ENCODE results near the gene PTPRN2. TPM values are rescaled to one million over a fixed set of nuclear protein-coding genes. Genes with fewer than 3 reads are reported as not detected.

The PTPRN2 gene
- total RNA-seq, 1 experiment from 2014 or later = 2.1 TPM

GRCh38 chr7:157900556-157900955, 687.1 kb downstream of the PTPRN2 start:
- RAD21 ChIA-PET (ENCODE audit: low non-redundant PET in 1 of 2, low total read pairs in 2 of 2, uncharacterized antibody in 2 of 2, unreplicated experiment in 2 of 2) = no interaction called here
- TF ChIP-seq SIN3A (IDR thresholded peaks at IDR 0.05; ENCODE audit: low read depth) = no peak
- TF ChIP-seq ZFX (IDR thresholded peaks at IDR 0.05) = no peak
- no peak for TF ChIP-seq ATF3 (IDR thresholded peaks at IDR 0.05)
- no peak for TF ChIP-seq EGR1 (IDR thresholded peaks at IDR 0.05; ENCODE audit: low read depth)
- TF ChIP-seq YY1 (IDR thresholded peaks at IDR 0.05; ENCODE audit: extremely low read depth, insufficient replicate concordance, low read depth, low read length) = no peak
- TF ChIP-seq CTCF (IDR thresholded peaks at IDR 0.05 in 2 of 3, conservative IDR thresholded peaks at IDR 0.05 in 1 of 3; ENCODE audit: borderline replicate concordance in 1 of 3, insufficient read depth in 1 of 3, low read depth in 2 of 3, low read length in 2 of 3) = no peak
- TF ChIP-seq REST (IDR thresholded peaks at IDR 0.05; ENCODE audit: low read depth) = no peak
- no peak for TF ChIP-seq POLR2A (IDR thresholded peaks at IDR 0.05; ENCODE audit: borderline replicate concordance, extremely low read depth, insufficient read depth, insufficient read length)
- no peak for TF ChIP-seq SRF (IDR thresholded peaks at IDR 0.05; ENCODE audit: low read depth)
- no peak for TF ChIP-seq CBX3 (IDR thresholded peaks at IDR 0.05; ENCODE audit: low read depth)
- TF ChIP-seq EZH2 (IDR thresholded peaks at IDR 0.05) = no peak
- no peak for TF ChIP-seq FOSL1 (IDR thresholded peaks at IDR 0.05; ENCODE audit: low read depth)
- no peak for TF ChIP-seq RAD21 (IDR thresholded peaks at IDR 0.05; ENCODE audit: low read depth)
- no peak for TF ChIP-seq ZBTB33 (IDR thresholded peaks at IDR 0.05; ENCODE audit: extremely low read depth, insufficient replicate concordance, low read length)
- no peak for TF ChIP-seq ELF1 (IDR thresholded peaks at IDR 0.05; ENCODE audit: borderline replicate concordance, low read depth)
- TF ChIP-seq JUND (IDR thresholded peaks at IDR 0.05) = no peak
- intact Hi-C loops (cut with micrococcal nuclease) = no loop called here

More at GRCh38 chr7:157900556-157900955, 687.1 kb downstream of the PTPRN2 start:
- Histone ChIP-seq H3K4me1 (ENCODE audit: control insufficient read depth in 1 of 2, insufficient read depth in 2 of 2, low read length in 2 of 2) (peaks cover 0 to 1% of the 10 kb centered on the region in 2 experiments; a peak in 1 of 4 replicates), H3K4me3 (replicated peaks in 1 of 2; ENCODE audit: low read depth in 1 of 2, low read length in 2 of 2) (no peak overlapping the region), H3K79me2 (ENCODE audit: insufficient read depth, low read length) (no peaks in the 10 kb centered on the region), H3K27ac (ENCODE audit: low read depth, low read length) (no peak overlapping the region), H3K9me2 (ENCODE audit: insufficient read depth) (no peaks in the 10 kb centered on the region), H3K4me2 (ENCODE audit: low read length) (no peak overlapping the region), H2AFZ (ENCODE audit: low read depth, low read length, poor library complexity, severe bottlenecking) (no peak overlapping the region), H3K9ac (ENCODE audit: low read length) (no peak overlapping the region), H4K20me1 (ENCODE audit: insufficient read depth) (no peaks in the 10 kb centered on the region), H3K36me3 (ENCODE audit: control insufficient read depth in 1 of 2, insufficient read depth in 2 of 2, low read length in 2 of 2) (no peaks in the 10 kb centered on the region), H3K27me3 (ENCODE audit: insufficient read depth, low read length) (no peaks in the 10 kb centered on the region; the same call in 1 of the 2 replicates), H3K9me3 (ENCODE audit: control insufficient read depth in 1 of 2, insufficient read depth in 1 of 2, low read depth in 1 of 2, low read length in 2 of 2) (no peaks in the 10 kb centered on the region)
- DNase-seq (ENCODE audit: low read depth, low spot score) = no peak
- ChIA-PET CTCF (no interaction called here), POLR2A (no interaction called here)
- no TSS peak for BruUV-seq (replicated peaks)
- ATAC-seq = no peak
